ENCODE measurements around the gene ZNF547.

The ZNF547 gene

GRCh38 chr19:57362997-57363687, at the start of gene ZNF547, which contains the start of gene TRAPPC2B:
Gene ZNF547 (plus strand): TSS chr19:57363551. CDS start chr19:57368556, 5,005 bp downstream.
Gene TRAPPC2B (plus strand): TSS chr19:57363551. CDS start chr19:57364834, 1,283 bp downstream.
- H3K27ac ChIP-seq (ENCODE audit: low read depth, low read length) = peak within 1 kb of the TSS; percentile 75
- H3K4me3 ChIP-seq (ENCODE audit: low read depth, low read length) = peak within 1 kb of the TSS; percentile 84
- no peaks in the 10 kb centered on the region for H3K9me3 ChIP-seq (ENCODE audit: control insufficient read depth, insufficient read depth, low read length)

GRCh38 chr19:57314146-57314545, 49.2 kb upstream of the ZNF547 start:
- H3K4me1 ChIP-seq (ENCODE audit: control insufficient read depth, insufficient read depth, low read length) = peaks cover 8% of the 10 kb centered on the region; the same call in 1 of the 2 replicates
- H3K4me3 ChIP-seq (ENCODE audit: low read depth, low read length) = no peak overlapping the region
- H3K27me3 ChIP-seq (ENCODE audit: control insufficient read depth, insufficient read depth, low read length) = no peaks in the 10 kb centered on the region; the same call in 1 of the 2 replicates
- H3K36me3 ChIP-seq (ENCODE audit: control insufficient read depth, insufficient read depth, low read length) = no peaks in the 10 kb centered on the region
- H3K9ac ChIP-seq (ENCODE audit: low read depth, low read length) = no peak overlapping the region
- no peak overlapping the region for H3K27ac ChIP-seq (ENCODE audit: low read depth, low read length)
- no peaks in the 10 kb centered on the region for H3K9me3 ChIP-seq (ENCODE audit: control insufficient read depth, insufficient read depth, low read length)

More at GRCh38 chr19:57362997-57363687, at the start of gene ZNF547, which contains the start of gene TRAPPC2B:
- H3K4me1 ChIP-seq (ENCODE audit: control insufficient read depth, insufficient read depth, low read length) = 0 out of 2 replicates have a peak, but pooled peaks cover 8% of the 10 kb centered on the region
- H3K9ac ChIP-seq (ENCODE audit: low read depth, low read length) = peak within 1 kb of the TSS; percentile 64
- no peaks in the 10 kb centered on the region for H3K27me3 ChIP-seq (ENCODE audit: control insufficient read depth, insufficient read depth, low read length)
- H3K36me3 ChIP-seq (ENCODE audit: control insufficient read depth, insufficient read depth, low read length) = peaks cover 9% of the 10 kb centered on the region; the same call in 1 of the 2 replicates

GRCh38 chr19:57317503-57317902, 45.8 kb upstream of the ZNF547 start:
- H3K27me3 ChIP-seq (ENCODE audit: control insufficient read depth, insufficient read depth, low read length) = no peaks in the 10 kb centered on the region; the same call in 1 of the 2 replicates
- H3K36me3 ChIP-seq (ENCODE audit: control insufficient read depth, insufficient read depth, low read length) = no peaks in the 10 kb centered on the region
- no peak overlapping the region for H3K27ac ChIP-seq (ENCODE audit: low read depth, low read length)
- H3K9me3 ChIP-seq (ENCODE audit: control insufficient read depth, insufficient read depth, low read length) = no peaks in the 10 kb centered on the region
- no peak overlapping the region for H3K9ac ChIP-seq (ENCODE audit: low read depth, low read length)
- H3K4me1 ChIP-seq (ENCODE audit: control insufficient read depth, insufficient read depth, low read length) = peaks cover 21% of the 10 kb centered on the region
- H3K4me3 ChIP-seq (ENCODE audit: low read depth, low read length) = no peak overlapping the region

GRCh38 chr19:57319869-57320179, 43.5 kb upstream of the ZNF547 start:
- H3K9ac ChIP-seq (ENCODE audit: low read depth, low read length) = peak overlapping the region; percentile 2; the same call in 1 of the 2 replicates
- H3K4me1 ChIP-seq (ENCODE audit: control insufficient read depth, insufficient read depth, low read length) = peaks cover 21% of the 10 kb centered on the region
- H3K4me3 ChIP-seq (ENCODE audit: low read depth, low read length) = peak overlapping the region; percentile 87
- peak overlapping the region; percentile 92 for H3K27ac ChIP-seq (ENCODE audit: low read depth, low read length)
- H3K9me3 ChIP-seq (ENCODE audit: control insufficient read depth, insufficient read depth, low read length) = no peaks in the 10 kb centered on the region
- no peaks in the 10 kb centered on the region; the same call in 1 of the 2 replicates for H3K27me3 ChIP-seq (ENCODE audit: control insufficient read depth, insufficient read depth, low read length)
- H3K36me3 ChIP-seq (ENCODE audit: control insufficient read depth, insufficient read depth, low read length) = peaks cover 14% of the 10 kb centered on the region

GRCh38 chr19:57320180-57321084, 42.9 kb upstream of the ZNF547 start, which contains the start of gene ZNF543:
Gene ZNF543 (plus strand): TSS chr19:57320472. CDS start chr19:57320854, 382 bp downstream.
- H3K27me3 ChIP-seq (ENCODE audit: control insufficient read depth, insufficient read depth, low read length) = no peaks in the 10 kb centered on the region; the same call in 1 of the 2 replicates
- no peaks in the 10 kb centered on the region for H3K9me3 ChIP-seq (ENCODE audit: control insufficient read depth, insufficient read depth, low read length)
- H3K36me3 ChIP-seq (ENCODE audit: control insufficient read depth, insufficient read depth, low read length) = peaks cover 20% of the 10 kb centered on the region
- peak within 1 kb of the TSS; percentile 68 for H3K9ac ChIP-seq (ENCODE audit: low read depth, low read length)
- H3K4me3 ChIP-seq (ENCODE audit: low read depth, low read length) = peak within 1 kb of the TSS; percentile 87
- H3K27ac ChIP-seq (ENCODE audit: low read depth, low read length) = peak within 1 kb of the TSS; percentile 92
- H3K4me1 ChIP-seq (ENCODE audit: control insufficient read depth, insufficient read depth, low read length) = peaks cover 21% of the 10 kb centered on the region

GRCh38 chr19:57321116-57321515, 42.2 kb upstream of the ZNF547 start:
- no peak overlapping the region for H3K27ac ChIP-seq (ENCODE audit: low read depth, low read length)

GRCh38 chr19:57321751-57322150, 41.6 kb upstream of the ZNF547 start:
- Histone ChIP-seq H3K4me3 (ENCODE audit: low read depth, low read length) (peak overlapping the region; percentile 87), H3K9ac (ENCODE audit: low read depth, low read length) (no peak overlapping the region; the same call in 1 of the 2 replicates)

More at GRCh38 chr19:57321116-57321515, 42.2 kb upstream of the ZNF547 start:
- Histone ChIP-seq H3K27me3 (ENCODE audit: control insufficient read depth, insufficient read depth, low read length) (no peaks in the 10 kb centered on the region; the same call in 1 of the 2 replicates), H3K9ac (ENCODE audit: low read depth, low read length) (peak overlapping the region; percentile 68), H3K4me1 (ENCODE audit: control insufficient read depth, insufficient read depth, low read length) (peaks cover 21% of the 10 kb centered on the region), H3K4me3 (ENCODE audit: low read depth, low read length) (peak overlapping the region; percentile 87), H3K9me3 (ENCODE audit: control insufficient read depth, insufficient read depth, low read length) (no peaks in the 10 kb centered on the region), H3K36me3 (ENCODE audit: control insufficient read depth, insufficient read depth, low read length) (peaks cover 27% of the 10 kb centered on the region)

GRCh38 chr19:57324992-57325391, 38.4 kb upstream of the ZNF547 start:
- Histone ChIP-seq H3K9me3 (ENCODE audit: control insufficient read depth, insufficient read depth, low read length) (no peaks in the 10 kb centered on the region), H3K4me3 (ENCODE audit: low read depth, low read length) (no peak overlapping the region), H3K27ac (ENCODE audit: low read depth, low read length) (no peak overlapping the region), H3K9ac (ENCODE audit: low read depth, low read length) (no peak overlapping the region), H3K4me1 (ENCODE audit: control insufficient read depth, insufficient read depth, low read length) (peaks cover 9% of the 10 kb centered on the region; the same call in 1 of the 2 replicates), H3K36me3 (ENCODE audit: control insufficient read depth, insufficient read depth, low read length) (peaks cover 60% of the 10 kb centered on the region), H3K27me3 (ENCODE audit: control insufficient read depth, insufficient read depth, low read length) (no peaks in the 10 kb centered on the region)

More at GRCh38 chr19:57321751-57322150, 41.6 kb upstream of the ZNF547 start:
- H3K9me3 ChIP-seq (ENCODE audit: control insufficient read depth, insufficient read depth, low read length) = no peaks in the 10 kb centered on the region
- H3K4me1 ChIP-seq (ENCODE audit: control insufficient read depth, insufficient read depth, low read length) = peaks cover 21% of the 10 kb centered on the region
- H3K27me3 ChIP-seq (ENCODE audit: control insufficient read depth, insufficient read depth, low read length) = no peaks in the 10 kb centered on the region
- peaks cover 31% of the 10 kb centered on the region for H3K36me3 ChIP-seq (ENCODE audit: control insufficient read depth, insufficient read depth, low read length)
- H3K27ac ChIP-seq (ENCODE audit: low read depth, low read length) = no peak overlapping the region

GRCh38 chr19:57327993-57328392, 35.4 kb upstream of the ZNF547 start:
- peaks cover 66% of the 10 kb centered on the region for H3K36me3 ChIP-seq (ENCODE audit: control insufficient read depth, insufficient read depth, low read length)

GRCh38 chr19:57334191-57334590, 29.2 kb upstream of the ZNF547 start:
- Histone ChIP-seq H3K27ac (ENCODE audit: low read depth, low read length) (no peak overlapping the region), H3K36me3 (ENCODE audit: control insufficient read depth, insufficient read depth, low read length) (peaks cover 11% of the 10 kb centered on the region), H3K9me3 (ENCODE audit: control insufficient read depth, insufficient read depth, low read length) (no peaks in the 10 kb centered on the region), H3K4me1 (ENCODE audit: control insufficient read depth, insufficient read depth, low read length) (no peaks in the 10 kb centered on the region), H3K4me3 (ENCODE audit: low read depth, low read length) (no peak overlapping the region), H3K9ac (ENCODE audit: low read depth, low read length) (no peak overlapping the region), H3K27me3 (ENCODE audit: control insufficient read depth, insufficient read depth, low read length) (no peaks in the 10 kb centered on the region)

More at GRCh38 chr19:57327993-57328392, 35.4 kb upstream of the ZNF547 start:
- Histone ChIP-seq H3K27ac (ENCODE audit: low read depth, low read length) (no peak overlapping the region), H3K4me3 (ENCODE audit: low read depth, low read length) (no peak overlapping the region), H3K9ac (ENCODE audit: low read depth, low read length) (no peak overlapping the region), H3K9me3 (ENCODE audit: control insufficient read depth, insufficient read depth, low read length) (no peaks in the 10 kb centered on the region), H3K27me3 (ENCODE audit: control insufficient read depth, insufficient read depth, low read length) (no peaks in the 10 kb centered on the region), H3K4me1 (ENCODE audit: control insufficient read depth, insufficient read depth, low read length) (no peaks in the 10 kb centered on the region)

Measured in HUES48 (cell line).